ENCODE measurements around the gene PANX3. TPM values are rescaled to one million over a fixed set of nuclear protein-coding genes. Genes with fewer than 3 reads are reported as not detected.

The PANX3 gene
- total RNA-seq, 6 donors from 2014 or later = not detected

- Histone ChIP-seq H3K27me3 (no peaks in the 10 kb centered on the region), H3K9me3 (no peaks in the 10 kb centered on the region), H3K27ac (peak overlapping the region in 2 of 4 donors; percentile 93), H3K4me1 (peaks cover 15 to 36% (median 23%) of the 10 kb centered on the region in 4 donors), H3K36me3 (peaks cover 4 to 41% (median 26%) of the 10 kb centered on the region in 4 donors), H3K4me3 (peak overlapping the region in 3 of 4 donors; percentile 58 to 90 (median 85))
- TF ChIP-seq EP300 (IDR thresholded peaks at IDR 0.05) (no peak), CTCF (IDR thresholded peaks at IDR 0.05) (no peak), POLR2AphosphoS5 (IDR thresholded peaks at IDR 0.05) (no peak), POLR2A (IDR thresholded peaks at IDR 0.05) (no peak)
- ATAC-seq (ENCODE audit: low FRiP score in 2 of 2) (no peak), DNase-seq (no peak)
- 43 to 65% methylated on average over 4 of the region's 4 CpGs for WGBS, 2 donors
These were observed 12.8 kb downstream of the PANX3 start for GRCh38 chr11:124623861-124624525.

GRCh38 chr11:124625504-124626168 lies 14.4 kb downstream of the PANX3 start:
- Histone ChIP-seq H3K27ac (no peak overlapping the region), H3K27me3 (no peaks in the 10 kb centered on the region), H3K4me1 (peaks cover 15 to 36% (median 23%) of the 10 kb centered on the region in 4 donors), H3K9me3 (no peaks in the 10 kb centered on the region), H3K4me3 (no peak overlapping the region), H3K36me3 (peaks cover 11 to 55% (median 35%) of the 10 kb centered on the region in 4 donors)
- no peak for DNase-seq
- WGBS, 2 donors = 87 to 89% methylated on average over 3 of the region's 3 CpGs
- no peak for TF ChIP-seq CTCF (IDR thresholded peaks at IDR 0.05)
- no peak for TF ChIP-seq EP300 (IDR thresholded peaks at IDR 0.05)
- TF ChIP-seq POLR2A (IDR thresholded peaks at IDR 0.05) = no peak
- no peak for TF ChIP-seq POLR2AphosphoS5 (IDR thresholded peaks at IDR 0.05)
- ATAC-seq (ENCODE audit: low FRiP score in 2 of 2) = no peak

GRCh38 chr11:124627546-124627945 lies 16.3 kb downstream of the PANX3 start:
- WGBS, 2 donors = 76 to 79% methylated on average over 5 of the region's 5 CpGs
- Histone ChIP-seq H3K27me3 (no peaks in the 10 kb centered on the region), H3K27ac (no peak overlapping the region), H3K9me3 (no peaks in the 10 kb centered on the region), H3K4me1 (peaks cover 15 to 29% (median 18%) of the 10 kb centered on the region in 4 donors), H3K36me3 (peaks cover 27 to 74% (median 53%) of the 10 kb centered on the region in 4 donors), H3K4me3 (no peak overlapping the region)
- DNase-seq (no peak), ATAC-seq (ENCODE audit: low FRiP score in 2 of 2) (no peak)
- no peak for TF ChIP-seq CTCF (IDR thresholded peaks at IDR 0.05)
- no peak for TF ChIP-seq POLR2AphosphoS5 (IDR thresholded peaks at IDR 0.05)
- TF ChIP-seq EP300 (IDR thresholded peaks at IDR 0.05) = no peak
- TF ChIP-seq POLR2A (IDR thresholded peaks at IDR 0.05) = no peak

- H3K4me1 ChIP-seq = peaks cover 0 to 14% (median 3%) of the 10 kb centered on the region in 4 donors
- H3K27me3 ChIP-seq = no peaks in the 10 kb centered on the region
- peaks cover 37 to 95% (median 70%) of the 10 kb centered on the region in 4 donors for H3K36me3 ChIP-seq
- no peak for DNase-seq
- ATAC-seq (ENCODE audit: low FRiP score in 2 of 2) = no peak
- no peak overlapping the region for H3K4me3 ChIP-seq
- no peak for TF ChIP-seq CTCF (IDR thresholded peaks at IDR 0.05)
- TF ChIP-seq POLR2AphosphoS5 (IDR thresholded peaks at IDR 0.05) = no peak
- TF ChIP-seq POLR2A (IDR thresholded peaks at IDR 0.05) = no peak
- TF ChIP-seq EP300 (IDR thresholded peaks at IDR 0.05) = no peak
- H3K27ac ChIP-seq = no peak overlapping the region
- no peaks in the 10 kb centered on the region for H3K9me3 ChIP-seq
- 73 to 84% methylated on average over 4 of the region's 4 CpGs for WGBS, 2 donors
These were observed 18.7 kb downstream of the PANX3 start for GRCh38 chr11:124629961-124630360.

Data from upper lobe of left lung (tissue), 6 donors.